H1 (cell line): ENCODE results near the gene TCEAL1. TPM values are rescaled to one million over a fixed set of nuclear protein-coding genes. Genes with fewer than 3 reads are reported as not detected.

ENCODE experiments used
- CTCF ChIA-PET: fragments of 300-600 bp; sonication (Branson Sonifier 250); formaldehyde crosslinking; loops from one replicate; lab custom pipeline; 2021; ENCODE audit not compliant: partially characterized antibody; lab: Charles Lee
- POLR2A ChIA-PET: fragments of 300-600 bp; sonication (Branson Sonifier 250); formaldehyde crosslinking; loops from one replicate; lab custom pipeline; 2021; ENCODE audit warnings: inconsistent platforms; ENCODE audit not compliant: partially characterized antibody; lab: Charles Lee
- DNase-seq, 2 experiments: peaks; one replicate each; pipeline versions ENCODE4 v3.0.0 to v3.0.0-alpha.2; 2010 to 2022; ENCODE audit warnings: low spot score in 2 of 2, low read depth in 1 of 2, mixed read lengths in 1 of 2
- FAIRE-seq: peaks from 2 replicates; lab custom pipeline; 2011; peaks lifted over from hg19 to GRCh38; lab: Jason Lieb, UNC
- H2AFZ ChIP-seq: 2 replicates; pipeline ENCODE4 v1.8.1; 2012; ENCODE audit warnings: low read length, inconsistent platforms
- H2AK5ac ChIP-seq: 2 replicates; pipeline ENCODE4 v1.6.1; 2013; ENCODE audit warnings: low read depth, low read length
- H2BK120ac ChIP-seq: replicated peaks from 2 replicates; pipeline ENCODE3; 2013; ENCODE audit warnings: low read depth, low read length, inconsistent platforms
- H2BK12ac ChIP-seq: 2 replicates; pipeline ENCODE4 v1.6.1; 2013; ENCODE audit warnings: low read depth, low read length
- H2BK15ac ChIP-seq: 2 replicates; pipeline ENCODE4 v1.6.1; 2013; ENCODE audit warnings: low read length
- H2BK20ac ChIP-seq: 2 replicates; pipeline ENCODE4 v1.6.1; 2013; ENCODE audit warnings: low read length
- H2BK5ac ChIP-seq: 2 replicates; pipeline ENCODE4 v1.6.1; 2013; ENCODE audit warnings: low read depth, low read length
- H3K14ac ChIP-seq: 2 replicates; pipeline ENCODE4 v1.6.1; 2013; ENCODE audit warnings: inconsistent platforms; ENCODE audit not compliant: insufficient read length
- H3K18ac ChIP-seq: 2 replicates; pipeline ENCODE4 v1.6.1; 2013; ENCODE audit warnings: low read length; ENCODE audit errors: extremely low read depth
- H3K23ac ChIP-seq: 2 replicates; pipeline ENCODE4 v1.6.1; 2013; ENCODE audit warnings: inconsistent platforms; ENCODE audit not compliant: insufficient read length
- H3K23me2 ChIP-seq: 2 replicates; pipeline ENCODE4 v1.6.1; 2013; ENCODE audit warnings: low read depth, low read length
- H3K27ac ChIP-seq: 2 replicates; pipeline ENCODE4 v1.6.1; 2011; ENCODE audit warnings: low read depth, low read length, inconsistent platforms
- H3K27me3 ChIP-seq, 4 experiments: replicated peaks in 1 of 4; 1 replicate in 1 of 4; 2 replicates in 3 of 4; pipeline versions ENCODE4 v1.6.1 to v1.8.1; 2011 to 2013; ENCODE audit warnings: low read length in 3 of 4, mild to moderate bottlenecking in 3 of 4, inconsistent platforms in 2 of 4, mixed read lengths in 2 of 4, moderate library complexity in 1 of 4; ENCODE audit not compliant: control insufficient read depth in 3 of 4, insufficient read depth in 3 of 4; ENCODE audit errors: extremely low read depth in 1 of 4
- H3K36me3 ChIP-seq, 4 experiments: 2 replicates each; pipeline versions ENCODE4 v1.6.1 to v1.8.1; 2011 to 2013; ENCODE audit warnings: mild to moderate bottlenecking in 4 of 4, low read length in 3 of 4, moderate library complexity in 2 of 4, control low read depth in 1 of 4, inconsistent platforms in 1 of 4; ENCODE audit not compliant: insufficient read depth in 4 of 4, control insufficient read depth in 2 of 4
- H3K4ac ChIP-seq: replicated peaks from 2 replicates; pipeline ENCODE3; 2013; ENCODE audit warnings: low read length, low read depth, mixed read lengths, inconsistent platforms; ENCODE audit not compliant: insufficient read length
- H3K4me1 ChIP-seq, 4 experiments: replicated peaks in 1 of 4; 1 replicate in 1 of 4; 2 replicates in 3 of 4; pipeline versions ENCODE4 v1.6.1 to v1.8.1; 2011 to 2013; ENCODE audit warnings: low read length in 3 of 4, inconsistent platforms in 2 of 4, mixed read lengths in 1 of 4; ENCODE audit not compliant: insufficient read depth in 4 of 4, control insufficient read depth in 3 of 4
- H3K4me2 ChIP-seq, 2 experiments: 2 replicates each; pipeline versions ENCODE4 v1.6.1 to v1.8.1; 2011 to 2013; ENCODE audit warnings: low read depth in 2 of 2, low read length in 2 of 2, control low read depth in 1 of 2, inconsistent platforms in 1 of 2, mild to moderate bottlenecking in 1 of 2; ENCODE audit not compliant: insufficient read depth in 1 of 2
- H3K4me3 ChIP-seq, 4 experiments: fragments of 200-600, 300-600 bp in 1 of 4; sonication (generic), shearing (Covaris generic), sonication (Bioruptor Twin) in 1 of 4; 2 replicates each; pipeline versions ENCODE4 v1.5.1 to v1.8.1; 2011 to 2016; ENCODE audit warnings: low read length in 4 of 4, low read depth in 3 of 4, control low read depth in 2 of 4, inconsistent platforms in 2 of 4, mild to moderate bottlenecking in 2 of 4, mixed read lengths in 1 of 4, moderate library complexity in 1 of 4; ENCODE audit not compliant: insufficient read depth in 2 of 4; ENCODE audit errors: extremely low read depth in 1 of 4
- H3K56ac ChIP-seq: replicated peaks from 2 replicates; pipeline ENCODE3; 2013; ENCODE audit warnings: low read depth, mild to moderate bottlenecking, mixed read lengths, low read length, inconsistent platforms; ENCODE audit not compliant: insufficient read length
- H3K79me1 ChIP-seq: 2 replicates; pipeline ENCODE4 v1.6.1; 2013; ENCODE audit warnings: low read depth, low read length, control low read depth
- H3K79me2 ChIP-seq, 2 experiments: 2 replicates each; pipeline versions ENCODE4 v1.6.1 to v1.8.1; 2012 to 2013; ENCODE audit warnings: low read length in 2 of 2, mild to moderate bottlenecking in 2 of 2, inconsistent platforms in 1 of 2; ENCODE audit not compliant: insufficient read depth in 2 of 2, control insufficient read depth in 1 of 2
- H3K9ac ChIP-seq, 4 experiments: replicated peaks in 1 of 4; 1 replicate in 1 of 4; 2 replicates in 3 of 4; pipeline versions ENCODE4 v1.6.1 to v1.8.1; 2011 to 2013; ENCODE audit warnings: low read depth in 3 of 4, low read length in 3 of 4, control low read depth in 2 of 4, mild to moderate bottlenecking in 2 of 4, moderate library complexity in 2 of 4, inconsistent platforms in 1 of 4; ENCODE audit errors: extremely low read depth in 1 of 4
- H3K9me3 ChIP-seq, 2 experiments: 2 replicates each; pipeline versions ENCODE4 v1.6.1 to v1.8.1; 2012 to 2013; ENCODE audit warnings: mild to moderate bottlenecking in 2 of 2, moderate library complexity in 2 of 2, control low read depth in 1 of 2, inconsistent platforms in 1 of 2, low read depth in 1 of 2, low read length in 1 of 2, mixed read lengths in 1 of 2; ENCODE audit not compliant: insufficient read depth in 2 of 2
- H4K20me1 ChIP-seq, 2 experiments: replicated peaks in 1 of 2; 2 replicates each; pipeline versions ENCODE3 to v1.8.1; 2011 to 2013; ENCODE audit warnings: inconsistent platforms in 2 of 2, low read length in 2 of 2, mild to moderate bottlenecking in 1 of 2; ENCODE audit not compliant: insufficient read depth in 2 of 2, control insufficient read depth in 1 of 2
- H4K5ac ChIP-seq: 2 replicates; pipeline ENCODE4 v1.6.1; 2013; ENCODE audit warnings: low read length, low read depth, mixed read lengths, inconsistent platforms; ENCODE audit not compliant: insufficient read length
- H4K8ac ChIP-seq: 2 replicates; pipeline ENCODE4 v1.8.0; 2013; ENCODE audit warnings: mild to moderate bottlenecking, moderate library complexity, low read length, inconsistent platforms; ENCODE audit not compliant: insufficient read depth; ENCODE audit errors: extremely low read depth
- H4K91ac ChIP-seq: replicated peaks from 2 replicates; pipeline ENCODE3; 2013; ENCODE audit warnings: low read length, mixed read lengths, inconsistent platforms; ENCODE audit not compliant: insufficient read length
- ASH2L ChIP-seq: fragments of 200-600, 300-600 bp; sonication (generic); IDR thresholded peaks from one replicate; pipeline ENCODE4 v1.7.1; 2017; ENCODE audit warnings: low read length
- BACH1 ChIP-seq: IDR thresholded peaks from 2 replicates; pipeline ENCODE4 v1.6.1; 2012; ENCODE audit warnings: low read length, improper control_type of control experiment
- BRCA1 ChIP-seq: IDR thresholded peaks from 2 replicates; pipeline ENCODE4 v1.6.1; 2012; ENCODE audit warnings: low read depth, low read length, improper control_type of control experiment
- CBX5 ChIP-seq: fragments of 300-800, 300-1000 bp; sonication (generic); IDR thresholded peaks from 2 replicates; pipeline ENCODE4 v1.7.1; 2016; ENCODE audit warnings: antibody characterized with exemption, low read length, low read depth
- CTBP2 ChIP-seq: IDR thresholded peaks from 2 replicates; pipeline ENCODE4 v1.7.0; 2011; ENCODE audit warnings: borderline replicate concordance, mild to moderate bottlenecking, moderate library complexity, mixed read lengths, low read length; ENCODE audit not compliant: insufficient read depth, insufficient read length
- CTCF ChIP-seq, 3 experiments: IDR thresholded peaks; 1 replicate in 2 of 3; 2 replicates in 1 of 3; pipeline versions ENCODE4 v1.5.1 to v1.6.1; 2011; ENCODE audit warnings: low read length in 3 of 3, mild to moderate bottlenecking in 3 of 3, inconsistent platforms in 2 of 3, low read depth in 1 of 3, moderate library complexity in 1 of 3; ENCODE audit not compliant: insufficient read depth in 1 of 3; ENCODE audit errors: control extremely low read depth in 1 of 3
- JUN ChIP-seq: IDR thresholded peaks from 2 replicates; pipeline ENCODE4 v1.6.1; 2011; ENCODE audit warnings: low read depth, mild to moderate bottlenecking, improper control_type of control experiment, low read length
- KDM1A ChIP-seq: fragments of 200-600, 300-600 bp; sonication (generic); IDR thresholded peaks from 2 replicates; pipeline ENCODE4 v1.7.1; 2016; ENCODE audit warnings: mild to moderate bottlenecking, low read length, borderline replicate concordance
- PHF8 ChIP-seq: fragments of 200-600 bp; sonication (generic); conservative IDR thresholded peaks from 2 replicates; pipeline ENCODE4 v1.7.1; 2012; ENCODE audit warnings: low read depth, mild to moderate bottlenecking, inconsistent platforms, low read length, moderate library complexity
- POU5F1 ChIP-seq: IDR thresholded peaks from 2 replicates; pipeline ENCODE4 v1.6.1; 2011; ENCODE audit warnings: low read depth, mild to moderate bottlenecking, low read length, moderate library complexity
- RBBP5 ChIP-seq: IDR thresholded peaks from 2 replicates; pipeline ENCODE4 v1.7.1; 2012; ENCODE audit warnings: low read depth, mild to moderate bottlenecking, inconsistent platforms, low read length, moderate library complexity, borderline replicate concordance
- RFX5 ChIP-seq: IDR thresholded peaks from 2 replicates; pipeline ENCODE4 v1.6.1; 2011; ENCODE audit warnings: low read depth, low read length, improper control_type of control experiment, borderline replicate concordance
- TAF1 ChIP-seq: IDR thresholded peaks from 2 replicates; pipeline ENCODE4 v1.6.1; 2011; ENCODE audit warnings: mild to moderate bottlenecking, low read depth, low read length
- WGBS, 2 experiments: shearing (Covaris generic) in 1 of 2; methylation state at CpG; one replicate each; pipeline versions ENCODE4 v1.1.6 to v1.1.7; 2013 to 2015; ENCODE audit warnings: low lambda C conversion rate in 2 of 2, mixed read lengths in 2 of 2, inconsistent platforms in 1 of 2, low coverage in 1 of 2, missing lambda C conversion rate in 1 of 2; ENCODE audit not compliant: insufficient replicate concordance in 2 of 2, insufficient coverage in 1 of 2, insufficient read length in 1 of 2; ENCODE audit errors: extremely low coverage in 1 of 2, missing lambda C conversion rate in 1 of 2; 5-methylcytosine and 5-hydroxymethylcytosine counted together
- polyA plus RNA-seq, 7 experiments: library from polyadenylated mRNA; depleted of rRNA in 3 of 7; stranded (reverse) in 5 of 7; unstranded in 2 of 7; fragments of >200 nt in 5 of 7; fragments of 200-250 nt in 2 of 7; gene quantifications; 1 replicate in 5 of 7; 2 replicates in 1 of 7; 4 replicates in 1 of 7; pipeline versions ENCODE4 v1.2.1 to v1.2.3, GENCODE V29; 2011 to 2013; ENCODE audit warnings: missing spikeins in 2 of 7, mixed read lengths in 2 of 7
- total RNA-seq: library from RNA; stranded (reverse); fragmentation: NEBNext Ultra II Directional; extraction: Animal tissue kit (Norgen Biotek cat#: 25700); gene quantifications from 2 replicates; pipeline ENCODE4 v1.2.1, GENCODE V29; 2021

Gene TCEAL1
- total and polyA plus RNA-seq, 2 of the 8 experiments (the other 6 are each of a cell fraction or from before 2014, with no cell fraction given): 3.9 to 4.1 TPM

GRCh38 chrX:103669745-103670144 lies 41.0 kb downstream of the TCEAL1 start:
- Histone ChIP-seq H2AFZ (no peak overlapping the region), H3K23me2 (no peaks in the 10 kb centered on the region), H3K4me1 (no peaks in the 10 kb centered on the region; a peak in 1 of 7 replicates), H3K36me3 (no peaks in the 10 kb centered on the region), H3K4me3 (no peak overlapping the region), H2BK20ac (no peak overlapping the region), H3K9me3 (no peaks in the 10 kb centered on the region), H3K9ac (no peak overlapping the region), H3K4me2 (no peak overlapping the region), H4K20me1 (no peaks in the 10 kb centered on the region), H3K56ac (no peak overlapping the region), H3K23ac (no peak overlapping the region), H3K79me1 (no peaks in the 10 kb centered on the region), H3K4ac (no peak overlapping the region), H3K18ac (no peak overlapping the region), H3K27ac (no peak overlapping the region), H2AK5ac (no peak overlapping the region), H2BK5ac (no peak overlapping the region), H4K5ac (no peak overlapping the region), H2BK12ac (no peak overlapping the region), H3K27me3 (no peaks in the 10 kb centered on the region), H4K91ac (no peak overlapping the region), H2BK15ac (no peak overlapping the region), H3K79me2 (no peaks in the 10 kb centered on the region), H3K14ac (no peak overlapping the region), H2BK120ac (no peak overlapping the region), H4K8ac (no peak overlapping the region)
- CTCF ChIA-PET: no interaction called here
- POLR2A ChIA-PET: no interaction called here
- WGBS, 2 experiments: 100% methylated on average over 1 of the region's 1 CpG; no CpG with 5 or more reads in 1 of the 2 experiments
- DNase-seq (no peak), FAIRE-seq (no peak)
- TF ChIP-seq BRCA1 (no peak), RBBP5 (no peak), JUN (no peak), KDM1A (no peak), ASH2L (no peak), RFX5 (no peak), BACH1 (no peak), CTBP2 (no peak), PHF8 (no peak), CBX5 (no peak), CTCF (IDR thresholded peaks at IDR 0.05; ENCODE audit: control extremely low read depth in 1 of 3, insufficient read depth in 1 of 3, low read depth in 1 of 3, low read length in 3 of 3) (no peak), POU5F1 (no peak), TAF1 (no peak)
